Thyroid gland (tissue), 4 donors: ENCODE results near the gene ZNF280A. TPM values are rescaled to one million over a fixed set of nuclear protein-coding genes. Genes with fewer than 3 reads are reported as not detected.
"Not testable (repeated sequence)": the region's sequence is repeated elsewhere in the genome, so short reads cannot be mapped to it uniquely, and the experiment has no call there.

Experiments used
- DNase-seq, 2 donors: peaks; one replicate each; pipeline ENCODE4 v3.0.0-alpha.2; 2019
- H3K27ac ChIP-seq, 3 donors: fragments of 200-600 bp; sonication (generic); 1 replicate in 2 of 3; 2 replicates in 1 of 3; pipeline ENCODE4 v1.5.1; 2016 to 2019; ENCODE audit warnings: mild to moderate bottlenecking in 1 of 3, moderate library complexity in 1 of 3
- H3K27me3 ChIP-seq: fragments of 200-600 bp; sonication (generic); one replicate; pipeline ENCODE4 v1.5.1; 2019
- H3K36me3 ChIP-seq, 2 donors: fragments of 200-600 bp; sonication (generic); one replicate each; pipeline ENCODE4 v1.5.1; 2016 to 2019
- H3K4me1 ChIP-seq, 2 donors: fragments of 200-600 bp; sonication (generic); one replicate each; pipeline ENCODE4 v1.5.1; 2017 to 2019
- H3K4me3 ChIP-seq, 3 donors: fragments of 200-600 bp; sonication (generic); replicated peaks in 1 of 3; 1 replicate in 2 of 3; 2 replicates in 1 of 3; pipeline ENCODE4 v1.5.1; 2016; ENCODE audit warnings: mild to moderate bottlenecking in 1 of 3
- H3K9me3 ChIP-seq: fragments of 200-600 bp; sonication (generic); one replicate; pipeline ENCODE4 v1.5.1; 2017
- POLR2A ChIP-seq, 2 donors: fragments of 450-650 bp; IDR thresholded peaks; one replicate each; pipeline ENCODE4 v1.6.1; 2017; ENCODE audit warnings: antibody characterized with exemption in 2 of 2, mild to moderate bottlenecking in 2 of 2, moderate library complexity in 1 of 2
- WGBS, 2 donors: methylation state at CpG; one replicate each; pipeline ENCODE4 v1.1.5; 2017; 5-methylcytosine and 5-hydroxymethylcytosine counted together
- intact Hi-C: fragments of 100-400 bp; cut with DNase I; formaldehyde crosslinking; loops from one replicate; pipeline ENCODE4 v1.15.1; 2023
- total RNA-seq, 4 donors: library from RNA; depleted of rRNA; stranded (reverse); fragments of >200 nt; gene quantifications; one replicate each; pipeline ENCODE4 v1.2.3, GENCODE V29; 2016
- TF ChIP-seq, protein P1 (sequence below), 6 experiments: fragments of 200-600 bp in 3 of 6; fragments of 450-650 bp in 3 of 6; sonication (generic) in 3 of 6; IDR thresholded peaks; one replicate each; pipeline ENCODE4 v1.5.1; 2016 to 2019; ENCODE audit warnings: antibody characterized with exemption in 6 of 6, mild to moderate bottlenecking in 2 of 6, inconsistent platforms in 1 of 6, moderate library complexity in 1 of 6

ZNF280A gene
- total RNA-seq, 4 donors from 2014 or later, result not detected

DNA sequence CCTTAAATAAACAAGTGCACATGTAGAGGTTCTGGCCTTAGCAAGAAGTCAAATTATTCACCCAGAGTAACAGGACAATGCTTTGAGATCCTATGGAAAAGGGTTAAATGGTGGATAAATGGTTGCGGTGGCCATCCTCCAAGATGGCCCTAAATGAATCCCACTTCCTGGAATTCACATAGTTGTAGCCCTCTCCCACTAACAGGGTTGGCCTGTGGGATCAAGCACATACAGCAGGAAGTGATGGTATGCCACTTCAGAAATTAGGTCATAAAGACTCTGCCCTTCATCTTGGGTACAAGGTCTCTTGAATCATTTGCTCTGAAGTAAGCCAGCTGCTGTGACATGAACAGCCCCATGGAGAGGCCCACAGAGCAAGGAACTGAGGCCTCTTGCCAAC is 13.3 kb downstream of the ZNF280A start:
- Histone ChIP-seq H3K4me3 (no peak overlapping the region), H3K27me3 (no peaks in the 10 kb centered on the region), H3K4me1 (peaks cover 4 to 5% of the 10 kb centered on the region in 2 donors), H3K27ac (no peak overlapping the region), H3K36me3 (peaks cover 0 to 2% of the 10 kb centered on the region in 2 donors), H3K9me3 (no peaks in the 10 kb centered on the region)
- intact Hi-C loops, result no loop called here
- no peak for DNase-seq
- 87 to 96% methylated on average over 1 of the region's 1 CpG for WGBS, 2 donors
- TF ChIP-seq POLR2A (IDR thresholded peaks at IDR 0.05), result no peak
- TF ChIP-seq, protein P1, sequence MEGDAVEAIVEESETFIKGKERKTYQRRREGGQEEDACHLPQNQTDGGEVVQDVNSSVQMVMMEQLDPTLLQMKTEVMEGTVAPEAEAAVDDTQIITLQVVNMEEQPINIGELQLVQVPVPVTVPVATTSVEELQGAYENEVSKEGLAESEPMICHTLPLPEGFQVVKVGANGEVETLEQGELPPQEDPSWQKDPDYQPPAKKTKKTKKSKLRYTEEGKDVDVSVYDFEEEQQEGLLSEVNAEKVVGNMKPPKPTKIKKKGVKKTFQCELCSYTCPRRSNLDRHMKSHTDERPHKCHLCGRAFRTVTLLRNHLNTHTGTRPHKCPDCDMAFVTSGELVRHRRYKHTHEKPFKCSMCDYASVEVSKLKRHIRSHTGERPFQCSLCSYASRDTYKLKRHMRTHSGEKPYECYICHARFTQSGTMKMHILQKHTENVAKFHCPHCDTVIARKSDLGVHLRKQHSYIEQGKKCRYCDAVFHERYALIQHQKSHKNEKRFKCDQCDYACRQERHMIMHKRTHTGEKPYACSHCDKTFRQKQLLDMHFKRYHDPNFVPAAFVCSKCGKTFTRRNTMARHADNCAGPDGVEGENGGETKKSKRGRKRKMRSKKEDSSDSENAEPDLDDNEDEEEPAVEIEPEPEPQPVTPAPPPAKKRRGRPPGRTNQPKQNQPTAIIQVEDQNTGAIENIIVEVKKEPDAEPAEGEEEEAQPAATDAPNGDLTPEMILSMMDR (IDR thresholded peaks at IDR 0.05), result no peak

DNA sequence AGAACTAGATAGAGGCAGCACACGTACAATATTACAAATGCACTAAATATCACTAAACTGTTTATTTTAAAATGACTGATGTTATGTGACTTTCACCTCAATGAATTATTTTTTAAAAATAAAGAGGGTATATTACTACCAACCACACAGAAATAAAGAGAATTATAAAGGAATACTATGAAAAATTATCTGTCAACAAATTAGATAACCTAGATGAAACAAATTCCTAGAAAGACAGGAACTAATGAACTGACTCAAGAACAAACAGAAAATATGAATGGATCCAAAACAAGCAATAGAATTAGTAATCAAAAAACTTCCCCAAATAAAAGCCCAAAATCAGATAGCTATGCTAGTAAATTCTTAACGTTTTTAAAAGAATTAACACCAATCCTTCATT is 21.8 kb downstream of the ZNF280A start:
- 84 to 88% methylated on average over 2 of the region's 2 CpGs for WGBS, 2 donors
- intact Hi-C loops, result no loop called here
- H3K4me3 ChIP-seq, result no peak overlapping the region
- TF ChIP-seq, protein P1 (IDR thresholded peaks at IDR 0.05), result no peak
- no peak for TF ChIP-seq POLR2A (IDR thresholded peaks at IDR 0.05)
- H3K36me3 ChIP-seq, result no peaks in the 10 kb centered on the region
- DNase-seq, result no peak
- no peak overlapping the region for H3K27ac ChIP-seq
- no peaks in the 10 kb centered on the region for H3K27me3 ChIP-seq
- no peaks in the 10 kb centered on the region for H3K4me1 ChIP-seq
- H3K9me3 ChIP-seq, result no peaks in the 10 kb centered on the region

DNA sequence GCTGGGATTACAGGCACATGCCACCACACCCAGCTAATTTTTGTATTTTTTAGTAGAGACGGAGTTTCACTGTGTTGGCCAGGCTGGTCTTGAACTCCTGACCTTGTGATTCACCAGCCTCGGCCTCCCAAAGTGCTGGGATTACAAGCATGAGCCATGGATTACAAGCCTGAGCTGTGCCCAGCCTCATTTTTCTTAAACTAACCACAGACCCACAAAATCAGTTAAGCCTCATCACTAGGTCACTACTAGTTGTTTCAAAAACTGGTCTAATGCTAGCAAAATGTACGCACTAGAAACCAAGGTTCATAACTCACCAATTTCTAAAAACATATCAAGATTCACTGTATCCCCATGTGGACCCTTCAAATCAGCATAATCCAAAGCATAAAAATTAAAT is 28.5 kb downstream of the ZNF280A start:
- H3K27me3 ChIP-seq, H3K4me1 ChIP-seq, H3K36me3 ChIP-seq, H3K4me3 ChIP-seq, intact Hi-C loops, H3K9me3 ChIP-seq, DNase-seq, H3K27ac ChIP-seq: not testable (repeated sequence)
- WGBS, 2 donors, result 95 to 97% methylated on average over 3 of the region's 3 CpGs

DNA sequence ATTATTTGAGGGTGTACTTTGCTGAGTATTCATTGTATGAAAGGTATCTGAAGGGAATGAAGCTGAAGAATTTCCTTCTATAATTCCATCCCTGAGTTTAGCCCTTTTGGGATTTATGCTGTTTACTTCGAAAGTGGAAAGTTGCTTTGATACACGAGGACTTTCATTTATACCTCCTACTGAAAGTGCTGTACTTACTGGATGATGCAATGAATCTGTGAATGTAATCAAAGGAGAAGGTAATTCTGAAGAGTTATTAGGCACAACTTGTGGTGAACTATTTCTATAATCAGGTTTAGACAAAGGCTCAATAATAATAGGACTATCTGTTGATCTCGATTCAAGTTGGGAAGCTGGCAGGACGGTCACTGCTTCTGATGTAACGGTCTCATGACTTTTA is 31.3 kb downstream of the ZNF280A start:
- no peak for DNase-seq
- Histone ChIP-seq H3K4me1 (no peaks in the 10 kb centered on the region), H3K4me3 (no peak overlapping the region), H3K9me3 (no peaks in the 10 kb centered on the region), H3K27me3 (no peaks in the 10 kb centered on the region), H3K27ac (no peak overlapping the region), H3K36me3 (peaks cover 0 to 3% of the 10 kb centered on the region in 2 donors)
- WGBS, 2 donors, result 94 to 95% methylated on average over 5 of the region's 5 CpGs
- TF ChIP-seq POLR2A (IDR thresholded peaks at IDR 0.05), result no peak
- TF ChIP-seq, protein P1 (IDR thresholded peaks at IDR 0.05), result no peak
- intact Hi-C loops, result no loop called here

DNA sequence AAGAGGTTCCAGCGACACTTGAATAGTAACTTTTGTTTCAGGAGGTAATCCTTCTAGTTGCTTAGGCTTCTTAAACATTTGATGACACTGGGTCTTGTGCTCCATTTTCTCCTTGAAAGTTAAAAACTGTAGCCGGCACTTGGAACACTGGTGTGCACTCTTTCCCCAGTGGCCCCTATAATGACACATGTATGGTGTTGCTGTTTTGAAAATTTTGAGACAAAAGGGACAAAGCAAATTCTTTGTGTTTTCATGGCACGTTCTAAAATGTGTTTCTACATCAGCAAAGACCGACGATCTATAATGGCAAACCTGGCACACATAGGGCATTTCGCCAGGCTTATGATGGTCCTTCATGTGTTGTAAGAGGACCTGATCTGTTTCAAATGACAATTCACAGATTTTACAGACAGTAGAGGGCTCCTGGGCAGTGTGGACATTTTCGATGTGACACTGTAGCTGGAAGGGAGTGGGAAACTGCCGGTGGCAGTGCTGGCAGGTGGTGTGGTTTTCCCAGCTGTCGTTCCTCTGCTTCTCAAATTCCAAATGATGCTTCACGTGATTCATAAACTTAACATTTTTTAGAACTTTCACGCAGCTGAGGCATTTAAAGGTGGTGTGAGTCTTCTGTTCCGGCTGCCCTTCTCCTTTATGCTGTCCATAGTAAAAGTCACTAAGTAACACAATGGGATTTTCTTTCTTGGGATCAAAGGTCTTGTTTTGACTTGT is 32.0 kb downstream of the ZNF280A start:
- no peaks in the 10 kb centered on the region for H3K27me3 ChIP-seq
- H3K4me1 ChIP-seq, result no peaks in the 10 kb centered on the region
- TF ChIP-seq, protein P1 (IDR thresholded peaks at IDR 0.05), result no peak
- no peak for TF ChIP-seq POLR2A (IDR thresholded peaks at IDR 0.05)
- intact Hi-C loops, result no loop called here
- H3K36me3 ChIP-seq, result peaks cover 0 to 3% of the 10 kb centered on the region in 2 donors
- WGBS, 2 donors, result 95% methylated on average over 12 of the region's 12 CpGs
- H3K4me3 ChIP-seq, result no peak overlapping the region
- no peak for DNase-seq
- no peaks in the 10 kb centered on the region for H3K9me3 ChIP-seq
- H3K27ac ChIP-seq, result no peak overlapping the region
